DMS79 treated with DMSO at 0.1 percent for 48 hours (cell line): ENCODE data around the gene OR4C13.
"Not testable (repeated sequence)": the region's sequence is repeated elsewhere in the genome, so short reads cannot be mapped to it uniquely, and the experiment has no call there.

ENCODE experiments used
- DNase-seq: peaks from one replicate; lab custom pipeline; 2025; lab: John Stamatoyannopoulos, UW

Gene OR4C13

DNA sequence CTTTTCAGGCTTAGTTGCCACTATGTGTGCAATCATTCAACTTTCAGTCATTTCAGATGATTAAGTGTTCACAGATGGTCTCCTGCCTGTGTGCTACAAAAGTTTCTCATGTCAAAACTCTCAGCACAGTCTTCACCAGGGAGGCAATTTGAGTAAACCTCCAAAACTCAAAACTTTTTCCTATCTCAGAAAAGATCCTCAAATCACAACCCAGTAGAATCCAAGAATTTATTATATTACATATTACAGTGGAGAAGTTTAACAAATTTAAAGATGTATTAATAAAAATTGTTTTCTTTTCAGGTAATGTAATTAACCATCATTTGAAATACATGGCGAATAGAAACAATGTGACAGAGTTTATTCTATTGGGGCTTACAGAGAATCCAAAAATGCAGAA lies at the start of gene OR4C13:
TSS of gene OR4C13 (plus strand) at position 301 of the 400 bp plus-strand sequence. CDS start at position 333, 32 bp downstream.
- DNase-seq: no peak

DNA sequence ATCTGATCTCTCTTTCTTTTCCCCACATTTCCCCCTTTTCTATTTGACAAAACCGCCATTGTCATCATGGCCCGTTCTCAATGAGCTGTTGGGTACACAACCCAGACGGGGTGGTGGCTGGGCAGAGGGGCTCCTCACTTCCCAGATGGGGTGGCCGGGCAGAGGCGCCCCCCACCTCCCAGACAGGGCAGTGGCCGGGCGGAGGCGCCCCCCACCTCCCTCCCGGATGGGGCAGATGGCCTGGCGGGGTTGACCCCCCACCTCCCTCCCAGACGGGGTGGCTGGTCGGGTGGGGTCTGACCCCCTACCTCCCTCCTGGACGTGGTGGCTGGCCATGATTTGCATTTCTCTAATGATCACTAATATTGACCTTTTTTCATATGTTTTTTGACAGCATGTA lies 40.7 kb upstream of the OR4C13 start:
- DNase-seq: not testable (repeated sequence)

DNA sequence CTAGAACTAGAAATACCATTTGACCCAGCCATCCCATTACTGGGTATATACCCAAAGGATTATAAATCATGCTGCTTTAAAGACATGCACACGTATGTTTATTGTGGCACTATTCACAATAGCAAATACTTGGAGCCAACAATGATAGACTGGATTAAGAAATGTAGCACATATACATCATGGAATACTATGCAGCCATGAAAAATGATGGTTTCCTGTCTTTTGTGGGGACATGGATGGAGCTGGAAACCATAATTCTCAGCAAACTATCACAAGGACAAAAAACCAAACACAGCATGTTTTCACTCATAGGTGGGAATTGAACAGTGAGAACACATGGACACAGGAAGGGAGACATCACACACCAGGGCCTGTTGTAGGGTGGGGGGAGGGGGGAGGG lies 3.5 kb upstream of the OR4C13 start:
- not testable (repeated sequence) for DNase-seq

DNA sequence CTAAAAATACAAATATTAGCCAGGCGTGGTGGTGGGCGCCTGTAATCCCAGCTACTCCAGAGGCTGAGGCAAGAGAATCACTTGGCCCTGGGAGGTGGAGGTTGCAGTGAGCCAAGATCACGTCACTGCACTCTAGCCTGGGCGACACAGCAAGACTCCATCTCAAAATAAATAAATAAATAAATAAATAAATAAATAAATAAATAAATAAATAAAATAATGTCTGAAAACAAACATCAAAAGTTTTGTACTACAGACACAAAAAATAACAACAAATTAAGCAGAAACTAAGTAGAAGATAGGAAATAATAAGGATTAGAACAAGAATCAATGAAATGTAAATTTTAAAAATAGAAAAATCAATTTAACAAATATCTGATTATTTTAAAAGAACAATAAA lies 21.2 kb downstream of the OR4C13 start:
- not testable (repeated sequence) for DNase-seq

DNA sequence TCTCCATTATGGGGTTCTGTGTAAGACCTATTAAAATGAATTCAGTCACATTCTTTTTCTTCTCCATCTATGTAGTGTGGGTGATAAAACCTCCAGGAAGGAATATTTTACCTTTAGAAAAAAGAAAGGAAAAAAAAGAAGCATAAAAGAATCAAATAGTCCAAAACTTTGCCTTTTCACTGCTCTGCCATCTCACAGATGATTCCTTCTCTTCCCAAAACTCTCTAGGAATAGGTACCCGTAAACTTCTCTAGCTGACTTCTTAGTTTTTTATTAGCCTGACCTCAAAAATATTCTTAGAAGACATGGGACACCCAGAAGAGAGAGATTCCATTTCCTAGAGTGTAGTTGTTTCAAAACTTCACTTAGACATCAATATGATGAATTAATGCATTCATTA lies 30.2 kb downstream of the OR4C13 start, which contains the start of gene OR4C12:
TSS of gene OR4C12 (minus strand) at position 101 of the 400 bp plus-strand sequence. CDS start at position 67, 34 bp downstream.
- not testable (repeated sequence) for DNase-seq

DNA sequence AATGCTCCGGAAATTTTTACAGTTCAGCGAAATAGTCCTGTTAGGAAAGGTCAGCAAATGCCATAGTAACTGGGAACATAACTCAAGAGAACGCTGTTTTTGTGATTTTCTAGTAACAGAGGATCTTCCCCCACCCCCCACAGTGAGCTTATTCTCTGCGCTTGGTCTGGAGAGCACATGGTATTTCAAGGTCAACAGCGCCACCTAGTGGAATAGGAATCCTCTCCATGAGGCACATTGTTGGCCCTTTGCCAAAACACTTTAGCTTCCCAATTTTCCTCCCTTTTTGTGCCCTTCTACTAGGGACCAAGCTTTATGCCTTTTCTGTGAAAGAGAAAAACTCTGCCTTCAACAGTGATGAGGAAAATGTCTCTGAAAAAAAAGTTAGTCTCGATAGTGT lies 43.4 kb downstream of the OR4C13 start:
- DNase-seq: no peak
